ENCODE results near the gene CBR4.

Gene CBR4

DNA sequence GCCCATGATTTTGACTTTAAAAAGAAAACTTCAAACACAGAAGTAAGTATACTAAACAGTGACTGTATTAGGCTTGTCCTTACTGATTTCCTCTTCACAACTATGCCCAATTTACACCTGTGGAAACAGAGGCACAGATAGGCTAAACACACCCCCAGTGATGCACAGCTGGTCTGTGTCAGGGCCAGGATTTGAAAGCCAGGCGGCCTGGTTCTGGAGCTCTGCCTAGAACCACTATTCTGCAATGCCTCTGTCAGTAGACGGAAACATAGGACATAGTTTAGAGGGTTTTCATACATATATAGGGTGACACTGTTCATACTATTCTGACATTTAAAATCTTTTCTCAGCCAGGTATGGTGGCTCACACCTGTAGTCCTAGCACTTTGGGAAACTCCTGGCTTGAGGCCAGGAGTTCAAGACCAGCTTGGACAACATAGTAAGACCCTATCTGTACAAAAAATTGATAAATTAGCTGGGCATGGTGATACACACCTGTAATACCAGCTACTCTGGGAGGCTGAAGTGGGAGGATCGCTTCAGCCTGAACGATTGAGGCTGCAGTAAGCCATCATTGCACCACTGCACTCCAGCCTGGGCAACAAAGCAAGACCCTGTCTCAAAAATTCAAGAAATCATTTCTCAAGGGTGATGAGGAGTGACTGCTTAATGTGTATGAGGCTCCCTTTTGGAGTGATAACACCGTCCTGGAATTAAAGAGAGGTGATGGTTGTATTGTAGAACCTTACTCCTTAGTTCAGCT is 23.0 kb upstream of the CBR4 start:
- DNase-seq (ENCODE audit: low read depth): no peak

DNA sequence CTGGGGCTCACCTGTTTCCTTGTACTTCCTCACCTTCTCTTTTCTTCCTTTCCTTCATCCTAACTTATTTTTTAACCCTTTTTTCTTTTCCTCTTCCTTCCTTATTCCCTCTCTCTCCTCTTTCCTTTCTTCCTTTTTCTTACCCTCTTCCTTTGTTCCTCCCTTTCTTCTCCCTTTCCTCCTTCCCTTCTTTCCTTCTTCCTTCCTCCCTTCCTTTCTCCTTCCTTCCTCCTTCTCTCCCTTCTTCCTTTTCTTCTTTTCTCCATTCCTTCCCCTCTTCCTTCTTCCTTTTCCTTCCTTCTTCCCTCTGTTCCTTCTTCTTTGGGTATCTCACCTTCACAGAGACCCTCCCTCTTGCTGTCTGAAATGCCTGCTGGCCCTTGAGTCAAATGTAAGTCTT is 22.1 kb upstream of the CBR4 start:
- no peak for DNase-seq (ENCODE audit: low read depth)

DNA sequence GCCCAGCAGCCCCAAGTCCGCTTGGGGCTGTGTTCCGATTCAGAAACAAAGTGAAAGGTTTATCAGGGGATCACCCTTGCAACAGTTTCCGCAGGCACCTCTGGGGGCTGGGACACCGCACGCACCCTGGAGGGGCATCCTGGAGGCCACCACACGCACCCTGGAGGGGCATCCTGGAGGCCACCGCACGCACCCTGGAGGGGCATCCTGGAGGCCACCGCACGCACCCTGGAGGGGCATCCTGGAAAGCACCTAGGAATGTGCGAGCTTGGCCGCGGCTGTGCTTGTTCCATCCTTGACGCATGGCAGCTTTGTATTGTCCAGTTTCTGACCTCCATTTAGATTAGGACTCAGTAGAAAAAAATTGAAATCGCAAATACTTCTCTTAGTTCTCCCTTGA is 21.3 kb upstream of the CBR4 start:
- no peak for DNase-seq (ENCODE audit: low read depth)

DNA sequence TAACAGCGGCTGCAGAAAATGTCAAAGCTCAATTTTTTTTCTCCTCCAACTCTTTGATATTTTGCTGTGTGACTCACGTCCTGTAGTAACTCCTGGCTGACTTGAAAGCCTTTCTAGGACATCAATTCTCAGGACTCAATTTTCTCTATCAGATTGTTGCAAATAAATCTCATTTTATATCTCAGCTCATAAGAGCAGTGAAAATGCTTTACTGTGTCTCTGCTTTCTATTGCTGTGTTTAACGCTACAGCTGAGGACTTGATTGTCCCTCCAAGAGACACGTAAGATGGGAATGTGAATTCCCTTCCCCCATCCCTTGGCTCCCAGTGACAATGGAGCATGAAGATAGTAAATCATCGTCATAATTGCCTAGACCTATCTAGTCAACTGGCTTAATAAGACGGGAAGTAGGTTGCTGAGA is 20.5 kb upstream of the CBR4 start:
- no peak for DNase-seq (ENCODE audit: low read depth)

DNA sequence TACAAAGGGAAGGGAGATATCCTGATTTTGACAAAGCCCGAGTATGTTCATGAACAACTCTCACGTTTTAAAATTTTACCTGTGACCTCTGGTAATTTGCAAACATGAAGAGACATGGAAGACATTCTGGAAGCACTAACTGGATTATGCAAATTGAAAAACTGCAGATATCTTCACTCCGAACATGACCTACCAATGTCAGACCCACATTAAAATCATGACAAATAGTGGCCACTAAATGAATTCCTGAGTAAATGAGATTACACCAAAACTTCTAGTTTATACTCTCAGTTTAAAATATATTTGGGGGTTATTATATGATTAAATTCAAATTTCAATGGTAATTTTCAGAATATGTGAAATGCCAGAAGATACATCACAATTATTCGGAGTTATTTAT is 19.9 kb upstream of the CBR4 start:
- DNase-seq (ENCODE audit: low read depth): no peak

DNA sequence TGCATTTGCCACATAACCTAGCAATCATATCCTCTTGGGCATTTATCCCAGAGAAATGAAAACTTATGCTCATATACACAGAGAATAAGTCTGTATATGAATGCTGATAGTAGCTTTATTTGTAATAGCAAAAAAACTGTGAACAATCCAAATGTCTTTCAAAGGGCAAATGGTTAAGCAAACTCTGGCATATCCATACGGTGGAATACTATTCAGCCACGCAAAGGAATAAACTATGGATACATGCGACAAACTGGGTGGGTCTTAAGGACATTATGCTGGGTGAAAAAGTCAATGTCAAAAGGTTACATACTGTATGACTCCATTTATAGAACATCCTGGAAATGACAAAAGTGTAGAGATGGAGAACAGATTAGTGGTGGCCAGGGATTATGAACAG is 17.6 kb upstream of the CBR4 start:
- no peak for DNase-seq (ENCODE audit: low read depth)

DNA sequence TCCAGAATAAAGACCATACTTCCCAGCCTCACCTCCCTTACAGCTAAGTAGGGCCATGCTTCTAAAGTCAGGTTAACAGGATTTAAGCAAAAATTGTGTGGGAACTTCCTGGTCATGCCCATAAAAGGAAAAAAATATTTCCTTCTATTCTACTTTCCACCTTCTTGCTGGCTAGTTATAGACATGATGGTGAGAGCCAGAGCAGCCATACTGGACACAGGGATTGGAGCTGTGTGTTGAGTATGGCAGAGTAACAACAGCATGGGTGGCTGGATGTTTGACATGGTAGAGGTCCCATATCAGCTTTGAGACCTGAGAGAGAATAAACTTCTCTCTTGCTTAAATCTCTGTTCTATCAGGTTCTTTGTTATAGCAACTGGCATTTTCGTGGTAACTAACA is 15.1 kb upstream of the CBR4 start:
- no peak for DNase-seq (ENCODE audit: low read depth)

DNA sequence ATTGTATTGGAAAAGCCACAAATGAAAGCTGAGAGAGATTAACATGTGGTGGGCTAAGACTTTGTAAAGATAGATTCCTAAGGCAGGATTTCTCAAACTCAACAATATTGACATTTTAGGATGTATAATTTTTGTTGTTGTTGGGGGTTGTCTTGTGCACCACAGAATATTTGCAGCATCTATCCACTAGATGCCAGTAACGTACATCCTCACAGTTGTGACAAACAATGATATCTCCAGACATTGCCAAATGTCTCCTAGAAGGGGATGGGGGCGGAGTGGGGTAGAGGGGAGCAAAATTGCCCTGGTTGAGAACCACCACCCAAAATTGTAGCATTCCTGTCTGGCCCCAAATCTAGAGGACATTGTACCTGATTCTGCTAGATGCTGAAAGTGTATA is 14.7 kb upstream of the CBR4 start:
- no peak for DNase-seq (ENCODE audit: low read depth)

DNA sequence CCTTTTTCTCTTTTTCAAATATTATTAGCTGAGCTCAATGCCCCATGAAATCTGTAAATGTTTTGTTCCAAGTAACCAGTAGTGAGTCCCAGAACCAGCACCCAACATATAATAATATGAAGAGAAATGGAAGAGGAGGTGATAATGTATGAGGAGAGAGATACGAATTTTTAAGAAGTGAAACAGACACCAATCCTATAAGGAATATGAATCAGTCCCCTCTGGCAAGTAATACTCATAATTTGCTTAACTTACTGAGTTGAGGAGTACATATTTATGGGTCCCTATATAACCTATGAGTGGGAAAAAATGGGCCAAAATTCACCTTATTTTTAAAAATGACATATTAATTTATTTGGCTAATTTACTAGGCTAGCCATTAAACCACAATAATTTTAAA is 8.4 kb upstream of the CBR4 start:
- no peak for DNase-seq (ENCODE audit: low read depth)

DNA sequence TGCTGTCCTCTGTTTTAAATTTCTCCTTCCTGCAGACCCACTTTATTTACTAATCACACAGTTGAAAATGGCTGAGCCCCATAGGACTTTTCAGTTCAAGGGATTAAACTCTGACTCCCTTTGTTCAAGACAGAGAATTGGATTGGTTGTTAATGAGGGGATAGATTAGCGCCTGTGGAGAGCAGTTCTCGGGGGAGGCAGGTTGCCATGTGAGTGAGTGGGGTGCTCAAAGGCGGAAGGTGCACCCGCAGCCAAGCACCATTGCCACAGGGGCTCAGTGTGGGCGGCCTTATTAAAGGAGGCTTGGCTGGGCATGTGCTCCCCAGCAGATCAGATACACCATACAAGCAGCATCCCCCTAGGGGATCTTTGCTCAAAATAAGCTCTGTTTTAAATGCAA is 7.9 kb upstream of the CBR4 start:
- DNase-seq (ENCODE audit: low read depth): no peak

DNA sequence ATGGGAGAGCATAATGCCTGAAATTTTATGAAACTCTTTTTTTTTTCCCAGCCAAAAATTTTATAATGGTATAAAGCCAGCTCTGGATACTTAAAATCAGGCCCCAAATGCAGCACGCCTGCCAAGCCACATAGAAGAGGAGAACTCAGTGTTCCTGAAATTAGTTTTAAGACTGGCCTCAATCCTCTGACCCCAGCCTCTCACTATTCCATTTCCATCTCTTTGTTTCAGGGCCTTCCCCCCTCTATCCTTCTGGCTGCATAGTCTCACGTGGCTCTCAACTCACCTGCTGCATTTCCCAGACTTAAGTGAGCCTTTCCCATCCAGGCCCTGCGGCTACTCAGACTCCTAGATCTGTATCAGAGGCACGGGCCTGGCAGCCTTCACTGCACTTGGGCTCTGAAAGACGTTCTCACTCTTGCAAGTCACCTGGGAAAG is 5.2 kb upstream of the CBR4 start:
- DNase-seq (ENCODE audit: low read depth): no peak

DNA sequence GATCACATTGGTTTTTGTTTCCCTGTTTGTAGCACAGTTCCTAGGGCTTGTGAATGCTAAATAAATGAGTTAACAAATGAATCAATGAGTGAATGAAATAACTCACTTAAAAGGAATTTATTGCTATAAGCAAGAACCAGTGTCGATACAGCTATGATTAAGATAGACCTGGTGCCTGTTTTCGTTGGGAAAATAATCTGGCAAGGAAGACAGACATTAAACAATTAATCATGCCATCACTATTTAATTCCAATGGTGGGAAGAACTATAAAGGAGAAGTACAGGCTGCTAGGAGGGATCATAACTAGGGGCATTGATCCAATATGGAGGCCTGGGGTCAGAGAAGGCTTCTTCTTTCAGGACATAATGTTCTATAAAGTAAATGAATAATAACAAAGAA is 4.5 kb upstream of the CBR4 start:
- DNase-seq (ENCODE audit: low read depth): no peak

DNA sequence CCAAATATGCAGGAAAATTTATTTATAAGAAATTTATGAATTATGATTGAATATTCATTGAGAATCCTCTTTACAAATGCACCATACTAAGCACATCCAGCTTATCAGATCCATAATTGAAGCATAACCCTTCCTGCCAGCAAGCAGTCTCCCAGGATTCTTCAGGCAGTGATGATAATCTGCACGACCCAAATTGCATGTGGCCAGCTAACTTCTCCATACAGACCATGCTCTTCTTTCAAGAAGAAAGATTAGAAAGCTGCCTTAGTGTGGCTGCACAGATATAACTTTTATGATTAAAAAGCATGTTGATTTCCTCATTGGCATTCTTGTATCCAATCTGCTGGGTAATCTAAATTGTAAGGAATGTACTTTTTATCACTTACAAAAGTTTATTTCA is 3.3 kb upstream of the CBR4 start:
- no peak for DNase-seq (ENCODE audit: low read depth)

DNA sequence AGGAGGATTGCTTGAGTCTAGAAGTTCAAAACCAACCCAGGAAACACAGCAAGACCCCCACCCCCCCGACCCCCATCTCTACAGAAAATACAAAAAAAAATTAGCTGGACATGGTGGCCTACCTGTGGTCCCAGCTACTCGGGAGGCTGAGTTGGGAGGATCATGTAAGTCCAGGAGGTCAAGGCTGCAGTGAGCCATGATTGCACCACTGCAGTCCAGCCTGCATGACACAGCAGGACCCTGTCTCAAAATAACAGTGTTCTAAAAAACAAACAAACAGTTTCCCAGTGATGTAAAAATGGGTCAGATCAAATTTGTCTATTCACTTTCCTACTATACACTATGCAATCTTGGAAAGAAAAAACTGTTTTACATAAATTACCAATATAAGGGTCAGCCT is 2.0 kb upstream of the CBR4 start:
- no peak for DNase-seq (ENCODE audit: low read depth)

DNA sequence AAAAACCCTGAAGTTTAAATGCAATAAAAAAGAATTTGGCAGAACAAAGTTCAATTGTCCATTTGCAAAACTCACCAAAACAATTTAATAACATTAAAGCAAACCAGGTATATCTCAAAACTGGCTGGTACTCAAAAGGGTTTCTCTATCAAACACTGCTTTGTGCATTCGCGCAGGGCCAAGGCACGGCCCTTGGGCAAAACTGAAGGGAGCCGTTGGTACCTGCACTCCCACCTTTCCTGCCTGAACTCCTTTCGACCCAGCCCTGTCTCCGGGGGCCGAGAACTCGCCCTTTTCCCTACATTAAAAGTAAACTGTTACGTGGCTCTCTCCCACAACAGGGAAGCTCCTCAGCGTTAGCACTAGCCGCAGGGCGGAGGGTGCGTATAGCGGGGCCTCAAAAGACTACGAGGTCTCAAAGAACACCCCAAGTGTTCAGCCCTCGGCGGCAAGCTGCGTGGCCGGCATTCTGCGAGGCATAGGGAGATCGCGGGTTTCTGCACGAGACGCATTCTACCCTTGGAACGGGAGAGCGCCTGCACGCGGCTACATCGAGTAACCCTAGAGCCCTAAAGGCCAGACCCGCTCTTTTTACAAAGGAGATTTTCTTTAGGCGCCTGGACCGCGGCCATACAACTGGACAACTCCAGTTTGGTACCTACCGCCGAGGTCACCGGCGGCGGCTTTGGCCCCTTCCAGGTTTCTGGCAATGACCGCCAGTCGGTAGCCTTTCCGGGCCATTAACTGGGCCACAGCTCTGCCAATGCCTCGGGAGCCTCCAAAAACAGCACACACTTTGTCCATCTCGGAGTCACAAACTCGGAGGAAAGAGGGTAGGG is 550 bp downstream of the CBR4 start:
- DNase-seq (ENCODE audit: low read depth): peak; percentile 30

DNA sequence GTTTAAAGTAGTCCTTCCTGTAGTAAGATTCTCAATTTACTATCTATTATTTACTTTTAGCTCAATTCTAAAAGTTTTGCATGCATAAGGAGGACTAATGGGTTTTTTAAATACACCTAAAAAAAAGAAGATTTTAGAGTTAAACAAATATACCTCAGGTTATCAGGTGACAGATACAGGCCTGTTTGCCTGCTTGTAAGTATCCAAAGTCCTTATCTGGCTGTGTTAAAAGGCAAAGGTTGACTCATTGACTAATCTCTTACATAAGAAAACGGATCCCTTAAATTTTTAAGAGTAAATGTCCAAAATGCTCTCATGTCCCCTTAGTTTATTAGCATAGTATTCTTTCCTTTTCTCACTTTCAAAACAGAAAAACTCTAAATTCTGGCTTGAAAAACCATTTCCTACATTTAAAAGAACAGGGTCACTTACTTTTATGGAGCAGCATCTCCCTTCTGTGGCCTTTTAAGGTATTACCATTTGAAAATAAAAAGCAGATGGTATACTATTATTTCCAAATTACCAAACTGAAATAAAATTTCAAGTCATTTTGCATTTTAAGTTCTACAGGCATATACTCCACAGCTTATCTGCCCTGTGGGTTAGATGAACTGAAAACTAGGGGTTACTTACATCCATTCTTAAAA is 4.5 kb downstream of the CBR4 start:
- no peak for DNase-seq (ENCODE audit: low read depth)

DNA sequence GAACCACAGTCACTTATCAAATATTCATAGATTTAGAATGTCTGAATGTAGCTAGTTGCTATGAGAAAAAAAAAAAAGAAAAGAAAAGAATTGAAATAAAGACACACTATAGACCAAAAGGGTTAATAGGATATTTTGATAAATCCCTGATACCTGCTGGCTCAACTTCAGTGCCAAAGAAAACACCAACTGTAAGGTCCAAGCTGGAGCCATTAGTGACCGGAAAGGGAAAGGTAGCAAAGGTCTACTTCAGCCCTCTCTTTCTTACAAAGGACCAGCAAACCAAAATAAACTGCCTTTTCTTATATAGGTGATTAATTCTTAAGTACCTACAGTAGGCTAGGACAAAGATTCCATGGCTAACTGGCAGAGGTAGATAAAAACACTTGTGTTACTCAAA is 9.7 kb downstream of the CBR4 start:
- no peak for DNase-seq (ENCODE audit: low read depth)

DNA sequence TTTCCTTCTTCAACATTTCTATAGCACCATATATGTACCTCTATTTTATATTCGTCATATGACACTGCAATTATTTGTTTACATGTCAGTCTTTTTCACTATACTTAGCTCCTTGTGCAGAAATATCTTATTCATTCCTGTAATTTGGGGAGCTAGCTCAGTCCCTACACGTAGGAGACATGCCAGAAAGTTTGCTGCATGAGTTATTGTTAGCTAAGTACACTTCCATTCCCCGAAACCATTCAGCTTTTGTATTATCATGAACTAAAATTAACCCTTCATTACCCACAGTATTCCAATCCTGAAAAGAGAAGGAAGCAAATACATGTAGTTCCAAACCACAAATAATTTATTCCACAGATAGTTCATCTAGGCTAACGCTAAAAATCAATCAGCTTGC is 10.2 kb downstream of the CBR4 start:
- no peak for DNase-seq (ENCODE audit: low read depth)

DNA sequence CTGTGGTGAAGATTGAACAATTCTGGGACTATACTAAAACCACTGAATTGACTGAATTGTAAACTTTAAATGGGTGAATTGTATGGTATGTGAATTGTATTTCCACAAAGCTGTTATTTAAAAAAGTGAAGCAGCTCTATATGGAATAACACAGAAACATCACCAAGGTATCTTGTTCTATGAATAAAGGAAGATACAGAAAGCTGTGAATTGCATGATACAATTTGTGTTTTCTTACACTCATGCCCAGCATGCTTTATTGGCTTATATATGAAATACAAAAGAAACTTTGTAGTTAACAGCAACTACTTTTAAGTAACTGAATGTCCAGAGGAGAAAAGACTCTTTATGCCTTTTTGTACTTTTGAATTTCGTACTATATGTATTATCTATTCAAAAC is 11.5 kb downstream of the CBR4 start:
- no peak for DNase-seq (ENCODE audit: low read depth)

DNA sequence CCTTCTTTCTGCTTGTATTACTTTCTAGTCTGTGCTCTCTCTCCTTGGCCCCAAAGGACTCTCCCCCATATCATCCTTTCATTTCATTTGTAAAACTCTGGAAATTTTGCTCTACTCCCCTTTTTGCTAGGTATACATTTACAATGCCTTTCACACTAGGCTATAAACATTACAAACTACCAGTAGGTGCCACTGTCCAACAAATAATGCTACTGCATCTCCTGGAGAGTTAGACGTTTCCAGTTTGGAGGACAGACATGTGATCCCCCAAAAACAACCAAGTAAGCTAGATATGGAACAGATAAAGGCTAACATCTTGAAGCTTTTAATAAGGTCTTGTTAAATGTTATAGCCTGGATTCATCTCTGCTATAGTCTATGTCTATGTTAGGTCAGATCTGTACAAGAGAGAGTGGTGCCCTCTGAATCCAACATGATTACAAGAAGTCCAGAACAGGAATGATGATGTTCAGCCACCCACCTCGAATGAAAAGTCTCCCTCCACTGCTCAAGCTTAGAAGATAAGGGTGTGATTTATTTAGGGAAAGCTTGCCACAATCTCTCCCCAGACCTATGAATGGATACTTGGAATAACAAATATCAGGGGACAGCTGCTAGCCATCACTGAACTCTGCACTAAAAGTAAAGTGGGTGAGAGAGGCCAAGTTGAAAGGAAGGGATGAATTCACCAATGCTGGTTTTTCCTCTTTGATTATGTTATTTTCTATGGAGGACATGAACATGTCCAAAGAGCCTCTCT is 14.3 kb downstream of the CBR4 start:
- DNase-seq (ENCODE audit: low read depth): no peak

DNA sequence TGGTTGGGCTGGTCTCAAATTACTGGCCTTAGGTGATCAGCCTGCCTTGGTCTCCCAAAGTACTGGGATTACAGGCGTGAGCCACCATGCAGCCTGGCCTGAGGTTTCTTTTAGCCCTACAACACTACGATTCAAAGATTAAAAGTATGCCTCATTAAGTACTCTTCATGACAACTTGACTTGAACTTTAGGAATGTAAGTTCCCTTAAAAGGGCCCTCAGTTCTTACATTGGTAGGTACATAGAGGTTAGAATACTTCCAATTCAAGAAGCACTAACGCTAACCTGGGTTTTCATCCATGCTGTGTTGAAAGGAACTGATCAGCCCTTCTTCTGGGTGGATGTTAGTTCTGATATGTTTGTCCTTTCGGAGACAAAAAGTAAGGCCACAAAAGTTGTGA is 15.1 kb downstream of the CBR4 start:
- DNase-seq (ENCODE audit: low read depth): no peak

DNA sequence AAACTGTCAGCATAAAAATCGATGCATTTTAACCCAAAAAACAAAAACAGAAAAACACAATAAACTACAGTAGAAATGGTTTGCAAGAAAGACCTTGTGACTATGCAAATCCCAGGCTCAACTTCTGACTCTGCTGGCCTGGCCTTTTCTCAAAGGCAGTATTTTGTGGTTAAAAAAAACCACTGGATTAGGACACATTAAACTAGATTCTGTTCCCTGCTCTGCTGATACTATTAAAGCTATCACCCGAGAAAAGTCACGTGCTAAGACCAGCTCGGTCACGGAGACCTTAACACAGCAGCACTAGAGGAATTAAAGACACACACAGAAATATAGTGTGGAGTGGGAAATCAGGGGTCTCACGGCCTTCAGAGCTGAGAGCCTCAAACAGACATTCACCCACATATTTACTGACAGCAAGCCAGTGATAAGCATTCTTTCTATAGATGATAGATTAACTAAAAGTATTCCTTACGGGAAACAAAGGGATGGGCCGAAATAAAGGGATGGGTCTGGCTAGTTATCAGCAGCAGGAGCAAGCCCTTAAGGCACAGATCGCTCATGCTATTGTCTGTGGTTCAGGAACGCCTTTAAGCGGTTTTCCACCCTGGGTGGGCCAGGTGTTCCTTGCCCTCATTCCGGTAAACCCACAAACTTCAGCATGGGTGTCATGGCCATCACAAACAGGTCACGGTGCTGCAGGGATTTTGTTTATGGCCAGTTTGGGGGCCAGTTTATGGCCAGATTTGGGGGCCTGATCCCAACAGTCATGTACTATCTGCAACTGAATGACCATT is 16.1 kb downstream of the CBR4 start:
- no peak for DNase-seq (ENCODE audit: low read depth)
